ENCODE data around the gene AKT1.
"Not testable (repeated sequence)": the region's sequence is repeated elsewhere in the genome, so short reads cannot be mapped to it uniquely, and the experiment has no call there.

AKT1 gene

GRCh38 chr14:104755621-104756020 is 39.9 kb downstream of the AKT1 start:
- DNase-seq (ENCODE audit: low read depth in 1 of 2, low spot score in 1 of 2) = no peak

GRCh38 chr14:104754213-104754851 is 41.2 kb downstream of the AKT1 start:
- no peak for DNase-seq (ENCODE audit: low read depth in 1 of 2, low spot score in 1 of 2)

- DNase-seq (ENCODE audit: low read depth in 1 of 2, low spot score in 1 of 2) = no peak
Measured at GRCh38 chr14:104753528-104754212, 41.9 kb downstream of the AKT1 start.

- DNase-seq (ENCODE audit: low read depth in 1 of 2, low spot score in 1 of 2) = peak; percentile 99
Measured at GRCh38 chr14:104752735-104753527, 42.6 kb downstream of the AKT1 start, which contains the start of gene SIVA1. Gene SIVA1, plus strand, starts transcription at chr14:104753147. Its CDS starts 55 bp downstream, at chr14:104753202.

GRCh38 chr14:104752423-104752734 is 43.2 kb downstream of the AKT1 start:
- DNase-seq (ENCODE audit: low read depth in 1 of 2, low spot score in 1 of 2) = no peak

GRCh38 chr14:104751539-104752422 is 43.8 kb downstream of the AKT1 start:
- DNase-seq (ENCODE audit: low read depth in 1 of 2, low spot score in 1 of 2) = no peak

GRCh38 chr14:104750753-104751057 is 44.8 kb downstream of the AKT1 start:
- not testable (repeated sequence) for DNase-seq (ENCODE audit: low read depth in 1 of 2, low spot score in 1 of 2)

- DNase-seq (ENCODE audit: low read depth in 1 of 2, low spot score in 1 of 2) = no peak
Measured at GRCh38 chr14:104750056-104750752, 45.3 kb downstream of the AKT1 start.

GRCh38 chr14:104749111-104749649 is 46.4 kb downstream of the AKT1 start:
- no peak for DNase-seq (ENCODE audit: low read depth in 1 of 2, low spot score in 1 of 2)

GRCh38 chr14:104747876-104748275 is 47.7 kb downstream of the AKT1 start:
- no peak for DNase-seq (ENCODE audit: low read depth in 1 of 2, low spot score in 1 of 2)

- no peak for DNase-seq (ENCODE audit: low read depth in 1 of 2, low spot score in 1 of 2)
Measured at GRCh38 chr14:104746934-104747481, 48.5 kb downstream of the AKT1 start.

- no peak for DNase-seq (ENCODE audit: low read depth in 1 of 2, low spot score in 1 of 2)
Measured at GRCh38 chr14:104746071-104746545, 49.4 kb downstream of the AKT1 start.

- no peak for DNase-seq (ENCODE audit: low read depth in 1 of 2, low spot score in 1 of 2)
Measured at GRCh38 chr14:104745431-104745830, 50.1 kb downstream of the AKT1 start.

GRCh38 chr14:104744484-104744883 is 51.1 kb downstream of the AKT1 start:
- no peak for DNase-seq (ENCODE audit: low read depth in 1 of 2, low spot score in 1 of 2)

GRCh38 chr14:104743461-104744380 is 51.8 kb downstream of the AKT1 start:
- DNase-seq (ENCODE audit: low read depth in 1 of 2, low spot score in 1 of 2) = no peak

GRCh38 chr14:104742586-104743455 is 52.7 kb downstream of the AKT1 start:
- DNase-seq (ENCODE audit: low read depth in 1 of 2, low spot score in 1 of 2) = no peak

- no peak for DNase-seq (ENCODE audit: low read depth in 1 of 2, low spot score in 1 of 2)
Measured at GRCh38 chr14:104741803-104742251, 53.7 kb downstream of the AKT1 start.

Data from activated T-helper 1 cell treated with anti-CD3 and anti-CD28 coated beads, Interleukin-2, amount 50 U/mL, for 16 hours (primary cell).